Liver (tissue), 3 donors: ENCODE results near the gene RNASE8.

Experiments used
- ATF3 ChIP-seq: IDR thresholded peaks from 2 replicates; pipeline ENCODE4 v1.6.1; 2016; ENCODE audit warnings: antibody characterized with exemption
- CTCF ChIP-seq: fragments of 150-350 bp; IDR thresholded peaks from 2 replicates; pipeline ENCODE4 v1.5.1; 2017; ENCODE audit warnings: improper control_type of control experiment, low read depth, low read length; ENCODE audit not compliant: missing input control
- EGR1 ChIP-seq, 2 donors: IDR thresholded peaks; 2 replicates each; pipeline ENCODE4 v1.6.1; 2016 to 2018; ENCODE audit warnings: antibody characterized with exemption in 2 of 2, low read depth in 2 of 2
- GABPA ChIP-seq, 2 donors: IDR thresholded peaks in 1 of 2; conservative IDR thresholded peaks in 1 of 2; 2 replicates each; pipeline ENCODE4 v1.6.1; 2016; ENCODE audit warnings: antibody characterized with exemption in 2 of 2, mild to moderate bottlenecking in 1 of 2, moderate library complexity in 1 of 2
- RAD21 ChIP-seq, 2 donors: IDR thresholded peaks; 2 replicates each; pipeline ENCODE4 v1.6.1; 2016; ENCODE audit warnings: antibody characterized with exemption in 2 of 2, mild to moderate bottlenecking in 2 of 2
- REST ChIP-seq: IDR thresholded peaks from 2 replicates; pipeline ENCODE4 v1.6.1; 2016; ENCODE audit warnings: antibody characterized with exemption, mild to moderate bottlenecking
- SP1 ChIP-seq: IDR thresholded peaks from 2 replicates; pipeline ENCODE4 v1.6.1; 2018; ENCODE audit warnings: antibody characterized with exemption, mild to moderate bottlenecking
- ZBTB33 ChIP-seq: IDR thresholded peaks from 2 replicates; pipeline ENCODE4 v1.6.1; 2016; ENCODE audit warnings: antibody characterized with exemption
- donor health status: healthy.
- donor health status: healthy.

- TF ChIP-seq CTCF = no peak
- no peak for TF ChIP-seq REST
- TF ChIP-seq GABPA (IDR thresholded peaks at IDR 0.05 in 1 of 2, conservative IDR thresholded peaks at IDR 0.05 in 1 of 2) = no peak
- no peak for TF ChIP-seq EGR1 (IDR thresholded peaks at IDR 0.05; ENCODE audit: low read depth in 2 of 2)
- no peak for TF ChIP-seq SP1
- no peak for TF ChIP-seq ATF3
- no peak for TF ChIP-seq RAD21 (IDR thresholded peaks at IDR 0.05)
- no peak for TF ChIP-seq ZBTB33
These were observed 5.9 kb downstream of the RNASE8 start for GRCh38 chr14:21063479-21063878.
